HEK293T (cell line): ENCODE measurements around the gene CYP24A1.

Source experiments
- CTCF ChIA-PET: fragments of 350-600 bp; formaldehyde crosslinking; extraction: SDS; loops from one replicate; lab custom pipeline; 2021; ENCODE audit warnings: antibody characterized with exemption, inconsistent platforms; lab: Yijun Ruan, JAX
- POLR2A ChIA-PET: fragments of 350-600 bp; formaldehyde crosslinking; extraction: SDS; loops from one replicate; lab custom pipeline; 2020; ENCODE audit warnings: antibody characterized with exemption, inconsistent platforms; lab: Yijun Ruan, JAX
- DNase-seq: peaks from one replicate; pipeline ENCODE4 v3.0.0; 2012; ENCODE audit warnings: mixed read lengths; ENCODE audit errors: extremely low spot score
- ARNT ChIP-seq: fragments of 450-650 bp; IDR thresholded peaks from 2 replicates; pipeline ENCODE4 v1.6.1; 2017; ENCODE audit warnings: mild to moderate bottlenecking
- BHLHE40 ChIP-seq: fragments of 450-650 bp; IDR thresholded peaks from 2 replicates; pipeline ENCODE4 v1.6.1; 2016; ENCODE audit warnings: mild to moderate bottlenecking, moderate library complexity, borderline replicate concordance
- CTBP1 ChIP-seq: fragments of 450-650 bp; IDR thresholded peaks from 2 replicates; pipeline ENCODE4 v1.6.1; 2016; ENCODE audit warnings: borderline replicate concordance
- ELF4 ChIP-seq: fragments of 450-650 bp; IDR thresholded peaks from 2 replicates; pipeline ENCODE4 v1.6.1; 2017; ENCODE audit warnings: antibody characterized with exemption
- FOXA1 ChIP-seq: fragments of 450-650 bp; IDR thresholded peaks from 2 replicates; pipeline ENCODE4 v1.6.1; 2016; ENCODE audit warnings: mild to moderate bottlenecking
- FOXK2 ChIP-seq: fragments of 450-650 bp; IDR thresholded peaks from 2 replicates; pipeline ENCODE4 v1.6.1; 2016; ENCODE audit warnings: mild to moderate bottlenecking
- FOXM1 ChIP-seq: fragments of 450-650 bp; IDR thresholded peaks from 2 replicates; pipeline ENCODE4 v1.6.1; 2017; ENCODE audit warnings: mild to moderate bottlenecking, borderline replicate concordance
- HDGF ChIP-seq: fragments of 450-650 bp; IDR thresholded peaks from 2 replicates; pipeline ENCODE4 v1.6.1; 2017; ENCODE audit warnings: antibody characterized with exemption, borderline replicate concordance
- L3MBTL2 ChIP-seq: fragments of 450-650 bp; conservative IDR thresholded peaks from 2 replicates; pipeline ENCODE4 v1.6.1; 2016; ENCODE audit warnings: mild to moderate bottlenecking
- LEF1 ChIP-seq: fragments of 450-650 bp; IDR thresholded peaks from 2 replicates; pipeline ENCODE4 v1.6.1; 2017; ENCODE audit warnings: mild to moderate bottlenecking, borderline replicate concordance
- NFRKB ChIP-seq: fragments of 450-650 bp; IDR thresholded peaks from 2 replicates; pipeline ENCODE4 v1.6.1; 2016; ENCODE audit warnings: mild to moderate bottlenecking, moderate library complexity
- SP1 ChIP-seq: fragments of 450-650 bp; IDR thresholded peaks from 2 replicates; pipeline ENCODE4 v1.6.1; 2017
- SUZ12 ChIP-seq: fragments of 450-650 bp; IDR thresholded peaks from 2 replicates; pipeline ENCODE4 v1.6.1; 2016; ENCODE audit warnings: mild to moderate bottlenecking
- TARDBP ChIP-seq: fragments of 450-650 bp; IDR thresholded peaks from 2 replicates; pipeline ENCODE4 v1.6.1; 2016
- ZNF384 ChIP-seq: fragments of 450-650 bp; IDR thresholded peaks from 2 replicates; pipeline ENCODE4 v1.6.1; 2016
- TF ChIP-seq, protein P1 (sequence below): fragments of 450-650 bp; IDR thresholded peaks from 2 replicates; pipeline ENCODE4 v1.6.1; 2016

The CYP24A1 gene

DNA sequence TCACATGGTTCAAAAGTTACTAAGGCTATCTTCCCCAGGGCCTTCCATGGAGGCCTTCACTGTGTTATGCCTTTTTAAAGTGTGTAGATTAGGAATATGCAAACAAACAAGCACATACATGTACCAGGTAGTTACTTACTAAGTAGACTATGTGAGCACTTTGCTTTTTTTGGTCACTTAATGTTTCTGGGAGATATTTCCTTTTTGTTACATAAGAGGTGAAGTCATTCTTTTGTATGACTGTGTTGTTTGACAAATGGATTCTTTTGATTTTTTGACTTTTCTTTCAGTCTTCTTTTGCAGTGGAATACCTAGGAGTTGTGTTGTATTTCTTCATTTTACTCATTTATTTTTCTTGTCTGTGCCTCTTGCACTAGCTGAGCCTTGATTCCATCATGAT is 63.7 kb downstream of the CYP24A1 start:
- ChIA-PET CTCF (no interaction called here), POLR2A (no interaction called here)
- no peak for TF ChIP-seq ARNT
- TF ChIP-seq SUZ12, result no peak
- no peak for TF ChIP-seq SP1
- TF ChIP-seq NFRKB, result no peak
- no peak for TF ChIP-seq HDGF
- TF ChIP-seq ELF4, result no peak
- no peak for TF ChIP-seq ZNF384
- no peak for TF ChIP-seq L3MBTL2
- TF ChIP-seq, protein P1, sequence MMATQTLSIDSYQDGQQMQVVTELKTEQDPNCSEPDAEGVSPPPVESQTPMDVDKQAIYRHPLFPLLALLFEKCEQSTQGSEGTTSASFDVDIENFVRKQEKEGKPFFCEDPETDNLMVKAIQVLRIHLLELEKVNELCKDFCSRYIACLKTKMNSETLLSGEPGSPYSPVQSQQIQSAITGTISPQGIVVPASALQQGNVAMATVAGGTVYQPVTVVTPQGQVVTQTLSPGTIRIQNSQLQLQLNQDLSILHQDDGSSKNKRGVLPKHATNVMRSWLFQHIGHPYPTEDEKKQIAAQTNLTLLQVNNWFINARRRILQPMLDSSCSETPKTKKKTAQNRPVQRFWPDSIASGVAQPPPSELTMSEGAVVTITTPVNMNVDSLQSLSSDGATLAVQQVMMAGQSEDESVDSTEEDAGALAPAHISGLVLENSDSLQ, result no peak
- no peak for TF ChIP-seq BHLHE40
- no peak for TF ChIP-seq FOXM1
- no peak for TF ChIP-seq TARDBP
- no peak for TF ChIP-seq FOXK2
- TF ChIP-seq LEF1, result no peak
- no peak for TF ChIP-seq FOXA1
- no peak for DNase-seq

DNA sequence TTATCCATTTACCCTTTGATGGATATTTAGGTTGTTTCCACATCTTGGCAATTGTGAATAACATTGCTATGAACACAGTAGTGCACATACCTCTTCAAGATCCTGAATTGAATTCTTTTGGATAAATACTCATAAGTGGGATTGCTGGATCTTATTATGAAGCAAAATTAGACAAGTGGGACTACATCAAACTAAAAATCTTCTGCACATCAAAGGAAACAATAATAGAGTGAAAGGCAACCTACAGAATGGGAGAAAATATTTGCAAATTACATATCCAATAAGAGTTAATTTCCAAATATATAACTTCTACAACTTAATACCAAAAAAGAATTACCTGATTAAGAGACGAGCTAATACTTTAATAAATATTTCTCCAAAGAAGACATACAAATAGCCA is 65.0 kb downstream of the CYP24A1 start:
- DNase-seq, result no peak
- TF ChIP-seq FOXM1, result no peak
- TF ChIP-seq ARNT, result no peak
- TF ChIP-seq ZNF384, result no peak
- no peak for TF ChIP-seq FOXA1
- no peak for TF ChIP-seq TARDBP
- TF ChIP-seq NFRKB, result no peak
- no peak for TF ChIP-seq FOXK2
- TF ChIP-seq LEF1, result no peak
- TF ChIP-seq SUZ12, result no peak
- ChIA-PET POLR2A (no interaction called here), CTCF (no interaction called here)

DNA sequence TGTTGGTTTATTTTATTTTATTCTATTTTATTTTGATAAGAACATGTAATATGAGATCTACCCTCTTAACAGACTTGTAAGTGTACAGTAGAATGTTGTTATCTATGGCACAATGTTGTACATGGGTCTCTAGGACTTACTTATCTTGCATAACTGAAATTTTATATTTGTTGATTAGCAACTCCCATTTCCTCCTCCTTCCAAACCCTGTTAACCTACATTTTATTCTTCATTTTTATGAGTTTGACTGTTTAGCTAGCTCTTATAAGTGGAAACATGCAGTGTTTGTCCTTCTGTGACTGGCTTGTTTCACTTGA is 65.5 kb downstream of the CYP24A1 start:
- ChIA-PET POLR2A (no interaction called here), CTCF (no interaction called here)
- TF ChIP-seq, protein P1, result no peak
- no peak for TF ChIP-seq FOXM1
- TF ChIP-seq FOXK2, result no peak
- TF ChIP-seq CTBP1, result no peak
- TF ChIP-seq ELF4, result no peak
- no peak for TF ChIP-seq NFRKB
- TF ChIP-seq SUZ12, result no peak
- no peak for TF ChIP-seq LEF1
- TF ChIP-seq FOXA1, result no peak
- no peak for TF ChIP-seq SP1
- TF ChIP-seq HDGF, result no peak
- no peak for TF ChIP-seq ARNT
- TF ChIP-seq BHLHE40, result no peak
- TF ChIP-seq TARDBP, result no peak
- TF ChIP-seq L3MBTL2, result no peak
- TF ChIP-seq ZNF384, result no peak
- DNase-seq, result no peak

DNA sequence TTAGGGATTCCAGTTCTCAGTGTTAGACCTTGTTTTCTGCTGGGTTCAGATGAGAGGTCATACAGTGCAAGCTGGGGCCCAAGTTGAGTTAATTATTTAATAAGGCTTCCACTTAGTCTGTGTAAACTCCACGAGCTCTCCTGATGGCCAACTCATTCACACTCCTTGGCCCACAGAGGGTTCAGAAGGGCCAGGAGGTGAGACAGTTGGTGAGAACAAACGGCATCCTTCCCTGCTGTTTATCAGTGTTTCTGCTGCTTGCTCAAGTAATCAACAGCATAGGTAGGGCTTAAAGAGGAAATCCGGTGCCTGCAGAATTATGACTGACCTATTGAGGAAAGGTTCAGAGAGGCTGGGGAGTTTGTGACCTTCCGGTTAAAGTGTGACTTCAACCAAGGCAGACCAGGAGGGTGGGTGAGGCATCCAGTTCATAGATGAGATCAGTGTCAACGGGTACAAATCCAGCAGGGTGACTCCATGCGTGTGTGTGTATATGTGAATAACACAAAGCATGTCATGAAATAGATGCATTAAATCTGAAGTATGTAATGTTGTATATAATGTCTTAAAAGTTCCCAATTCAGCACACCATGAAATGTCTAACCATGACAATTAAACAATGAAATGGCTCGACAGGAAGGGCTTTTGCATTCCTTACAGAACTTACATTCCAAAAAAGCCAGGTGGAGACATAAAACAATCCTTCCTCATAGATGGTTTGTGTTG is 66.0 kb downstream of the CYP24A1 start:
- no peak for TF ChIP-seq L3MBTL2
- TF ChIP-seq NFRKB, result no peak
- CTCF ChIA-PET, result no interaction called here
- POLR2A ChIA-PET, result no interaction called here
- DNase-seq, result no peak

DNA sequence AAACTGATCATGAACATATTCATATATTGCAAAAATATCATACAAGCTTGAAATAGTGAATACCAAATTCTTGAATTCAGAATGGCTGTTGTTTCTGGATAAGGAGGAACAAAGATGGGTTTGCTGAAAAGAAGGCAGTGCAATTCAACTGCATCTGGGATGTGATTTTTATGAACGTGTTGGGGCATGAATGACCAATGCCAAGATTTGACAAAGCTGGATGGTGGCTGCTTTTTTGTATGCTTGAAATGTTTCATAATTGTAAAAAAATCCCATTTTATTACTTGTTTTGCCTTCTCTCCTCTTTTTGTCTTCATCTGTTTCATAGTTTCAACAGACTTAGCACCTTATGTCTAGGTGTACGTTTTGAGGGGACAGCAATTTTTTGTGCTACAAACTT is 66.6 kb downstream of the CYP24A1 start:
- no peak for TF ChIP-seq FOXA1
- no peak for TF ChIP-seq BHLHE40
- TF ChIP-seq SUZ12, result no peak
- TF ChIP-seq, protein P1, result no peak
- no peak for TF ChIP-seq CTBP1
- ChIA-PET POLR2A (no interaction called here), CTCF (interaction anchor here (1.0 kb wide), 1 partner anchor 26 kb away, joined by 3 read pairs; no protein-coding TSS in a partner anchor)
- no peak for DNase-seq

DNA sequence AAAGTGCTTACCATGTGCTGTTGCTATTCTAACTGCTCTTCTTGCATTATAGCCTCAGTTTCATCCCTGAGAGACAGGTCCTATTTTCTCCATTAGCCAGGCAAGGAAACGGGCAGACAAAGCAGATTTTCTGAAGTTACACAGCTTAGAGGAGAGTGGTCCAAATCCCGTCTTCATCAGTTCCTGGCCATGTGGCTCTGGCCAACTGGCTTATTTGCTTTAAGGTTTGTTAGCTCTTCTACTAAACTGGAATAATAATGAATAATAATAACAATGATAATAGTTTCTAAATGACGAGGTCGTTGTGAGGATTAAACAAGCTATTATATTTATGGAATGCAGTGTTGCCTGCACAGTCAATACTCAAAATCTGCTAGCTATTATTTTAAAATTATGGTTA is 67.6 kb downstream of the CYP24A1 start:
- DNase-seq, result no peak
- CTCF ChIA-PET, result interaction anchor here (2.0 kb wide), 1 partner anchor 93 kb away, joined by 8 read pairs; no protein-coding TSS in a partner anchor
- POLR2A ChIA-PET, result no interaction called here
- TF ChIP-seq, protein P1, result no peak
- TF ChIP-seq SUZ12 (no peak), LEF1 (no peak), TARDBP (no peak), ZNF384 (no peak), ARNT (no peak), FOXA1 (no peak), L3MBTL2 (no peak), NFRKB (no peak), FOXK2 (no peak), ELF4 (no peak), BHLHE40 (no peak), FOXM1 (no peak), SP1 (no peak), HDGF (no peak), CTBP1 (no peak)
